T-helper 2 cell treated with Interferon-gamma antibody and Interleukin-4, amounts not matched to agents 5 μg/mL and 100 μg/mL, for 36 hours (primary cell): ENCODE results near the gene FEM1A.
"Not testable (repeated sequence)": the region's sequence is repeated elsewhere in the genome, so short reads cannot be mapped to it uniquely, and the experiment has no call there.

Source experiments
- DNase-seq: peaks from one replicate; pipeline ENCODE4 v3.0.0; 2021; ENCODE audit warnings: low spot score
- H3K27ac Mint-ChIP-seq: one replicate; pipeline ENCODE4 v1.8.0; 2021; ENCODE audit warnings: mild to moderate bottlenecking, mixed read lengths
- H3K27me3 Mint-ChIP-seq: one replicate; pipeline ENCODE4 v1.8.0; 2021; ENCODE audit warnings: low read depth, mixed read lengths
- H3K36me3 Mint-ChIP-seq: one replicate; pipeline ENCODE4 v1.8.0; 2021; ENCODE audit warnings: low read depth, mixed read lengths
- H3K4me1 Mint-ChIP-seq: one replicate; pipeline ENCODE4 v1.8.0; 2021; ENCODE audit warnings: low read depth, mixed read lengths
- H3K4me3 Mint-ChIP-seq: one replicate; pipeline ENCODE4 v1.8.0; 2022; ENCODE audit warnings: mild to moderate bottlenecking, moderate library complexity, mixed read lengths
- H3K9me3 Mint-ChIP-seq: one replicate; pipeline ENCODE4 v1.8.0; 2021; ENCODE audit warnings: mixed read lengths

Gene FEM1A

GRCh38 chr19:4791183-4792018 is at the start of gene FEM1A:
Gene FEM1A (plus strand): TSS chr19:4791734. CDS start chr19:4791855, 121 bp downstream.
- peaks cover 12% of the 10 kb centered on the region for H3K4me1 Mint-ChIP-seq
- no peaks in the 10 kb centered on the region for H3K27me3 Mint-ChIP-seq
- H3K9me3 Mint-ChIP-seq: no peaks in the 10 kb centered on the region
- H3K27ac Mint-ChIP-seq: peak within 1 kb of the TSS; percentile 91
- peak within 1 kb of the TSS; percentile 83 for H3K4me3 Mint-ChIP-seq
- peaks cover 21% of the 10 kb centered on the region for H3K36me3 Mint-ChIP-seq
- DNase-seq: peak; percentile 99

DNA sequence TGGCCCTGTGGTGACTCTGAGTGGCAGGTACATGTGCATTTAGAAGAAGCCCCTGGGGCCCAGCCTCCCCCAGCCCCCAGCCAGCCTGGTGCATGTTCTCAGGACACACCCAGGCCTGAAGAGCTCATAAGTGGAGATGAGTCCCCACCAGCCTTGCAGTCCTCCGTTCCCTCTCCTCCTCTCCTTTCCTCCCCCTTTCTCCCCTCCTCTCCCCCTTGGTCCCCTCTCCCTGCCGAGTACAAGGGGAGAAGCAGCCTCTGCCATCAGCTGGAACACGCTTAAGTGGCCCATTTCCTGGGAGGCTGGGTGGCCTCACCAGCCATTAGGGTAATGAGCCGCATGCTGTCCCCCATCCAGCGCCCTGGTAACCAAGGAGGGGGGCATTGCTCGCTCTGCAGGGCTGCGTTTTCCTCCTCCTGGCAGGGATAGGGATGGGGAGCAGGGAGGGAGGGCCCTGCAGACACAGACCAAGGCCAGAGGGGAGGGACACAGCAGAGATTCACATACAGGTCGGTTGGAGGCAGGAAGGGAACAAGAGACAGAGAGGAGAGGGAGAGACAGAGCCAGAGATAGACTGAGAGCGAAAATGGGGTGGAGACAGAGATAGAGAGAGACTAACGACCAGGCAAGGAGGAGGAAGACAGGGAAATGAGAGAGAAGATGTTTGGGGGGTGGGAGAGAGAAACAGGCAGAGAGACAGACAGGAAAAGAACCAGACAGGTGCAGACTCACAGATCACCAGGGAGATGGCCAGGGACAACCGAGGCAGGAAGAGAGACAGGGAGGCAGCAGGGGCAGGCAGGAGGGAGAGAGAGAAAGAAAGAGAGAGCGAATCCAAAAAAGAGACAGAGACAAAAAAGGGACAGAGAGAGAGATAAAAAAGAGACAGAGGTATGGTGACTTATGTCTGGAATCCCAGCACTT is 48.5 kb upstream of the FEM1A start:
- Mint-ChIP-seq H3K36me3 (no peaks in the 10 kb centered on the region), H3K9me3 (no peaks in the 10 kb centered on the region), H3K4me1 (no peaks in the 10 kb centered on the region), H3K27me3 (peaks cover 5% of the 10 kb centered on the region), H3K4me3 (no peak overlapping the region), H3K27ac (no peak overlapping the region)
- no peak for DNase-seq

DNA sequence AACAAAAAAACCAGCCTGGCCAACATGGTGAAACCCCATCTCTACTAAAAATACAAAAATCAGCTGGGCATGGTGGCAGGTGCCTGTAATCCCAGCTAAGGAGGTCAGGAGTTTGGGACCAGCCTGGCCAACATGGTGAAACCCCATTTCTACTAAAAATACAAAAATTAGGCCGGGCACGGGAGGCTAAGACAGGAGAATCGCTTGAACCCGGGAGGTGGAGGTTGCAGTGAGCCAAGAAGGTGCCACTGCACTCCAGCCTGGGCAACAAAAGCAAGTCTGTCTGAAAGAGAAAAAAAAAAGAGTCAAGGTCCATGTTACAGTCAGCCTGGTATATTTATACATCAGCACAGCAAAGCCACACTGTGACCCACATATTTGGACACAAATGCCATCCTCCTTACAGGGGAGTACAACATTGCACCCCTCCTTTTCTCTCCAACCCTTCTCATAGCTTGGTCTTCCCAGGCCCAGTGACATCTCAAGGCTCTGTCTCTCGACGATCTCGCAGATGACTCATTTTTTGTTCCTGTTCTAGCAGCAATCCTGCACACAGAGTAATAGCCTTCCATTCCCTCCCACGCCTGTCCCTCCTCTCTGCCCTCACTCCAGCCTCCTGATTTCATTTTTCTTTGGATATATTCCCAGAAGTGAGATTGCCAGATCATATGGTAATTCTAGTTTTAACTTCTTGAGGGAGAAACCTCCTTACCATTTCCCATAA is 46.9 kb upstream of the FEM1A start:
- Mint-ChIP-seq H3K4me1 (no peaks in the 10 kb centered on the region), H3K27me3 (peaks cover 5% of the 10 kb centered on the region), H3K9me3 (no peaks in the 10 kb centered on the region), H3K4me3 (no peak overlapping the region), H3K36me3 (no peaks in the 10 kb centered on the region), H3K27ac (no peak overlapping the region)
- no peak for DNase-seq

GRCh38 chr19:4745175-4745574 is 46.4 kb upstream of the FEM1A start:
- H3K27me3 Mint-ChIP-seq, DNase-seq, H3K4me1 Mint-ChIP-seq, H3K27ac Mint-ChIP-seq, H3K9me3 Mint-ChIP-seq, H3K4me3 Mint-ChIP-seq, H3K36me3 Mint-ChIP-seq: not testable (repeated sequence)

GRCh38 chr19:4745986-4746385 is 45.5 kb upstream of the FEM1A start:
- Mint-ChIP-seq H3K4me1 (no peaks in the 10 kb centered on the region), H3K4me3 (no peak overlapping the region), H3K9me3 (no peaks in the 10 kb centered on the region), H3K27me3 (peaks cover 5% of the 10 kb centered on the region), H3K27ac (no peak overlapping the region), H3K36me3 (no peaks in the 10 kb centered on the region)
- no peak for DNase-seq

- DNase-seq: no peak
- H3K27me3 Mint-ChIP-seq: peaks cover 5% of the 10 kb centered on the region
- H3K4me1 Mint-ChIP-seq: no peaks in the 10 kb centered on the region
- no peak overlapping the region for H3K27ac Mint-ChIP-seq
- H3K4me3 Mint-ChIP-seq: no peak overlapping the region
- H3K9me3 Mint-ChIP-seq: no peaks in the 10 kb centered on the region
- H3K36me3 Mint-ChIP-seq: no peaks in the 10 kb centered on the region
These were observed 43.3 kb upstream of the FEM1A start for GRCh38 chr19:4748185-4748584.

GRCh38 chr19:4748589-4748988 is 42.9 kb upstream of the FEM1A start:
- Mint-ChIP-seq H3K27ac (no peak overlapping the region), H3K4me1 (no peaks in the 10 kb centered on the region), H3K27me3 (peaks cover 5% of the 10 kb centered on the region), H3K4me3 (no peak overlapping the region), H3K9me3 (no peaks in the 10 kb centered on the region), H3K36me3 (no peaks in the 10 kb centered on the region)
- no peak for DNase-seq

GRCh38 chr19:4749870-4750590 is 41.5 kb upstream of the FEM1A start:
- Mint-ChIP-seq H3K27me3 (peaks cover 5% of the 10 kb centered on the region), H3K4me1 (no peaks in the 10 kb centered on the region), H3K4me3 (no peak overlapping the region), H3K9me3 (no peaks in the 10 kb centered on the region), H3K36me3 (no peaks in the 10 kb centered on the region), H3K27ac (no peak overlapping the region)
- DNase-seq: no peak

DNA sequence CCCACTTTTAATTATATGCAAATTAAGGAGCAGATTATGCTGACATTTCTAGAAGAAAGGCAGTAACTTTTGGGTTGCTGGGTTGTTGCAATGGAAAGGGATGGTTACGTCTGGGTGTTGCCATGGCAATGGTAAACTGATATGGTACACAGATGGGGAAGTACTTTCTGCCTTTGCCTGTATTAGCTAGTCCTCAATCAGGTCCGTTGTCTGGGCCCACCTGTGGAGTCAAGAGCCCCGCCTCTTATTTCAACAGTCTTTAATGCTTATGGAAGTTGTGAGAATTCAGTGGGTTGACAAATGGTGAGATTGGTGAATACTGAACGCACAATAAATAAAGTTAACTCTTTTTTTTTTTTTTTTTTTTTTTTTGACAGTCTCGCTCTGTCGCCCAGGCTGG is 37.3 kb upstream of the FEM1A start:
- DNase-seq: no peak
- no peaks in the 10 kb centered on the region for H3K36me3 Mint-ChIP-seq
- H3K27me3 Mint-ChIP-seq: peaks cover 4% of the 10 kb centered on the region
- no peak overlapping the region for H3K27ac Mint-ChIP-seq
- H3K4me3 Mint-ChIP-seq: no peak overlapping the region
- H3K4me1 Mint-ChIP-seq: no peaks in the 10 kb centered on the region
- no peaks in the 10 kb centered on the region for H3K9me3 Mint-ChIP-seq

DNA sequence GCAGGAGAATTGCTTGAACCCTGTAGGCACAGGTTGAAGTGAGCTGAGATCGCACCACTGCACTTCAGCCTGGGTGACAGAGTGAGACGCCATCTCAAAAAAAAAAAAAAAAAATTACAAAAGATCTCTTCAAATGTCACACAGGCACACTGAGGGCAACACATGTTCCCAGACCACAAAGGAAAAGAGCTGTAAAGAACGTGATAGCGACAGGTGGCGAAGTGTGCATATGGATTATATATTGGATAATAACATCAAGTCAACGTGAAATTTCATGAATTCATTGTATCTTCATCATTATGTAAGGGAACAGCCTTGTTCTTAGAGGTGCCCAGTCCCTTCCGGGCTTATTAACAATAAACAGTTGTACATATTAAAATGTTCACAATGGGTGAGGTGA is 36.1 kb upstream of the FEM1A start:
- Mint-ChIP-seq H3K27ac (no peak overlapping the region), H3K27me3 (peaks cover 6% of the 10 kb centered on the region), H3K4me3 (no peak overlapping the region), H3K36me3 (no peaks in the 10 kb centered on the region), H3K9me3 (no peaks in the 10 kb centered on the region), H3K4me1 (peaks cover 3% of the 10 kb centered on the region)
- DNase-seq: no peak

DNA sequence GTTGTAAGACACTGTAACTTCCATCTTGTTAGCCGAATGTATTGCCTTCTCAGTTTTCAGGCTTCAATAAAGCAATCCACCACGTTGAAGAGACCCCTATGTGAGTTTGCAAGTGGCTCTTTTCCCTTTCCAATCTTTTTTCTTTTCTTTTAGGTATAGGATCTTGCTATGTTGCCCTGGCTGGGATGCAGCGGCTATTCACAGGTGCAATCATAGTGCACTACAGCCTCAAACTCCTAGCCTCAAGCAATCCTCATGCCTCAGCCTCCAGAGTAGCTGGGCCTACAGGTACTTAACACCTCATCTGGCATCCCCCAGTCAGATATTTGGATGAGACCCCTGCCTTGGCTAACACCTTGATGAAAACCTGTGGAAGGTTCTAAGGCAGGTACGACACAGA is 33.5 kb upstream of the FEM1A start:
- no peaks in the 10 kb centered on the region for H3K9me3 Mint-ChIP-seq
- peaks cover 14% of the 10 kb centered on the region for H3K27me3 Mint-ChIP-seq

GRCh38 chr19:4758659-4759058 is 32.9 kb upstream of the FEM1A start:
- H3K4me3 Mint-ChIP-seq: no peak overlapping the region
- no peak for DNase-seq
- H3K27ac Mint-ChIP-seq: no peak overlapping the region
- H3K27me3 Mint-ChIP-seq: peaks cover 14% of the 10 kb centered on the region
- H3K36me3 Mint-ChIP-seq: no peaks in the 10 kb centered on the region
- peaks cover 3% of the 10 kb centered on the region for H3K4me1 Mint-ChIP-seq
- H3K9me3 Mint-ChIP-seq: no peaks in the 10 kb centered on the region

More for the DNA sequence above, 33.5 kb upstream of the FEM1A start:
- H3K27ac Mint-ChIP-seq: no peak overlapping the region
- no peaks in the 10 kb centered on the region for H3K36me3 Mint-ChIP-seq
- peaks cover 3% of the 10 kb centered on the region for H3K4me1 Mint-ChIP-seq
- DNase-seq: no peak
- H3K4me3 Mint-ChIP-seq: no peak overlapping the region
